MG63 (cell line): ENCODE data around the gene TWIST2. TPM values are rescaled to one million over a fixed set of nuclear protein-coding genes. Genes with fewer than 3 reads are reported as not detected.

ENCODE experiments used
- DNase-seq: peaks from one replicate; pipeline ENCODE4 v3.0.0-alpha.2; 2020
- H3K27me3 ChIP-seq: fragments of 250-450 bp; sonication (Bioruptor Pico); 2 replicates; pipeline ENCODE4 v1.5.1; 2020; ENCODE audit warnings: mild to moderate bottlenecking, moderate library complexity
- H3K36me3 ChIP-seq: fragments of 250-450 bp; sonication (Bioruptor Pico); 2 replicates; pipeline ENCODE4 v1.5.1; 2020; ENCODE audit warnings: mild to moderate bottlenecking, moderate library complexity
- H3K4me3 ChIP-seq: fragments of 250-450 bp; sonication (Bioruptor Pico); 2 replicates; pipeline ENCODE4 v1.5.1; 2020; ENCODE audit warnings: mild to moderate bottlenecking, moderate library complexity
- H3K9me3 ChIP-seq: fragments of 250-450 bp; sonication (Bioruptor Pico); 2 replicates; pipeline ENCODE4 v1.5.1; 2020; ENCODE audit warnings: mild to moderate bottlenecking, moderate library complexity
- total RNA-seq: library from RNA; depleted of rRNA; stranded (reverse); fragments of >200 nt; shearing (Covaris generic); gene quantifications from 2 replicates; pipeline ENCODE4 v1.2.3, GENCODE V29; 2014; ENCODE audit warnings: low replicate concordance

Gene TWIST2
- total RNA-seq, 1 experiment from 2014 or later = 40.5 TPM

DNA sequence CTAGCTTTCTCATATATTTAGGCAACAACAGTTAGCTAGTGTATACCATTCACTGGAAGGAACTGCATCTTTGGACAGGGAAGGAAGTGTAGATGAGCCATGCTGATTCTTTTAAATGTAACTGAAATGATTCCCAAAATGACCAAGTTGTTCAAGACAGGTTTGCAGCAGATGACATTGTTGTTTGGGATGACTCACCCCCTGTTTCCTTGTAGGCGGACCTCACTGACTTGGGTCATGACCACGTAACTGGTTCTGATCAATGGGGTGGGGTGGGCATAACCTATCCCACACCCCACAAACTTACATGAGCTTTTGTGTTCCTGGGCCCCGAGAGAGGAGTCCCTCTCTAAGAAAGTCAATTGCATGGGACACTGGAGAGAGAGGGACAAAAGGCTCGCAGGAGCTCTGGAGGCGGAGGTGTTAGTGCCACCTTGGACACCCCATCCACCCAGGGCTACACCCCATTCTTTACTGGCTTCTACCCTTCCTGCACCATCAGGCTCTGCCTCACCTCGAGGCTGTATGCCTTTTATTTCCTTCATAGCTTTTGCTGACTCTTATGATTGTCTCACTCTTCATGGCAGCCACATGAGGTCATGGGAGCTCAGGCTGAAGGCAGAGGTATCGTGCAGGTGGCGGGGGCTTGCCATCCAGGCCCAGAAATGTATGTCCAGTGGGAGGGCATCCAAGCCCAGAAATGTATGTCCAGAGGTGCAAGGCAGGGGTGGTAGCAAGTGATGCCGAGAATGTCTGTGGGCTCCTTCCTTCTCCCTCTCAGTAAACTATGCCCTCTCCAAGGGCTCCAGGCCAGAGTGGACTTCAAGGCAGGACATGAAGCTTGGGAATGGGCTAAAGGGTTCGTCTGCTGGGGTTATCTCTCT lies 108.0 kb downstream of the TWIST2 start:
- H3K36me3 ChIP-seq = no peaks in the 10 kb centered on the region
- H3K9me3 ChIP-seq = 0 out of 2 replicates have a peak, but pooled peaks cover 2% of the 10 kb centered on the region
- H3K27me3 ChIP-seq = no peaks in the 10 kb centered on the region
- H3K4me3 ChIP-seq = no peak overlapping the region
- DNase-seq = no peak

DNA sequence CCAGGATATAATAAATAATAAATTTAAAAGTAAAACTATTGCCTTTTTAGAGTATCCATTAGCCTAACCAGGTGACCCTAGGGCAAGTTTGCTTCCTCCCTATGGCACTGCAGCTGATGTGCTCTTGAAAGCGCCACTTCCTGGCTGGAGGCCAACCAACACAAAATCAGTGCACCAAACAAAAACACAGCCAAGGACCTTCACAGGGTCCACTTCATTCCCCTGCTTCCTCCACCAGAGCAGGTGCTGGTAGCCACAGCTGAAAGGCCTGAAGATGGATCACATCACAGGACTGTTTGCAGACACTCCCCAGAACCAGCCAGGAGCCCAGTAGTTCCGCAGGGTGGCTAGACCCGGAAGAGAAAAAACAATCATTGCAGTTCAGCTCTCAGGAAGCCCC lies 108.8 kb downstream of the TWIST2 start:
- Histone ChIP-seq H3K9me3 (0 out of 2 replicates have a peak, but pooled peaks cover 2% of the 10 kb centered on the region), H3K4me3 (no peak overlapping the region), H3K27me3 (no peaks in the 10 kb centered on the region), H3K36me3 (no peaks in the 10 kb centered on the region)
- no peak for DNase-seq
